GM21528 (cell line): ENCODE data around the gene MPPED2.

Source experiments
- ATAC-seq: cut with Tn5 transposase; IDR thresholded peaks from one replicate; pipeline ENCODE4 v1.9.1; 2021; ENCODE audit warnings: mild to moderate bottlenecking, moderate library complexity; ENCODE audit not compliant: unreplicated experiment, low FRiP score

The MPPED2 gene

GRCh38 chr11:30538251-30538650 lies 47.9 kb downstream of the MPPED2 start:
- ATAC-seq: no peak

- ATAC-seq: no peak
Observed at GRCh38 chr11:30535818-30536217, 50.3 kb downstream of the MPPED2 start.

- no peak for ATAC-seq
Observed at GRCh38 chr11:30533445-30533947, 52.7 kb downstream of the MPPED2 start.

GRCh38 chr11:30527566-30527965 lies 58.6 kb downstream of the MPPED2 start:
- ATAC-seq: no peak

- no peak for ATAC-seq
Observed at GRCh38 chr11:30526558-30526957, 59.6 kb downstream of the MPPED2 start.

GRCh38 chr11:30522536-30523243 lies 63.5 kb downstream of the MPPED2 start:
- no peak for ATAC-seq

- ATAC-seq: no peak
Observed at GRCh38 chr11:30521297-30522071, 64.7 kb downstream of the MPPED2 start.

- ATAC-seq: no peak
Observed at GRCh38 chr11:30513087-30513486, 73.1 kb downstream of the MPPED2 start.

- no peak for ATAC-seq
Observed at GRCh38 chr11:30511408-30511807, 74.7 kb downstream of the MPPED2 start.

- ATAC-seq: no peak
Observed at GRCh38 chr11:30510750-30511149, 75.4 kb downstream of the MPPED2 start.

- ATAC-seq: no peak
Observed at GRCh38 chr11:30509364-30509763, 76.8 kb downstream of the MPPED2 start.

- no peak for ATAC-seq
Observed at GRCh38 chr11:30508594-30508993, 77.6 kb downstream of the MPPED2 start.

- no peak for ATAC-seq
Observed at GRCh38 chr11:30505603-30506002, 80.5 kb downstream of the MPPED2 start.

- no peak for ATAC-seq
Observed at GRCh38 chr11:30504468-30504867, 81.7 kb downstream of the MPPED2 start.

GRCh38 chr11:30503156-30503555 lies 83.0 kb downstream of the MPPED2 start:
- no peak for ATAC-seq

GRCh38 chr11:30502305-30502704 lies 83.8 kb downstream of the MPPED2 start:
- ATAC-seq: no peak

- ATAC-seq: no peak
Observed at GRCh38 chr11:30501744-30502143, 84.4 kb downstream of the MPPED2 start.

GRCh38 chr11:30499940-30500339 lies 86.2 kb downstream of the MPPED2 start:
- no peak for ATAC-seq

GRCh38 chr11:30497600-30497999 lies 88.6 kb downstream of the MPPED2 start:
- ATAC-seq: no peak

- ATAC-seq: no peak
Observed at GRCh38 chr11:30496935-30497334, 89.2 kb downstream of the MPPED2 start.

GRCh38 chr11:30495437-30495836 lies 90.7 kb downstream of the MPPED2 start:
- no peak for ATAC-seq

- no peak for ATAC-seq
Observed at GRCh38 chr11:30489511-30489910, 96.6 kb downstream of the MPPED2 start.
